ENCODE measurements around the gene ATP12A. TPM values are rescaled to one million over a fixed set of nuclear protein-coding genes. Genes with fewer than 3 reads are reported as not detected.

ATP12A gene
- total RNA-seq, 1 experiment from 2014 or later: 0.47 TPM

DNA sequence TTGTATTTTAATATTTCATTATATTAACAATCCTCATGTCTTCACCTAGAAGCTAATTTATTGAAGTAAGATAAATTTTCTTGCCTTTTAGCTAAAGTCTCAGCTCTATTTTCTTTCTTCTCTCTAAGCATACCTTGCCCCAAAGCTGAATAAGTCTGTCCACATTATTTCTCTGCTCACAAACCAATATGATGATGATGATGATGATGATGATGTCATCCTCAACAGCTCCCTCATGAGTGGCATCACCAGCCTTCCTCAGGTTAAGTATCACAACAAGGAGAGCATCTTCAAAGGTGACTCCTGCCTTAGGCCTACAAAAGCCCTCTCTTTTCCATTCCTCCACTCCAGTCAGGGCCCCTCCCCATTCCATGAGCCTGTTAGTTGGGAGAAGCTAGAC is 31.9 kb upstream of the ATP12A start:
- H3K36me3 ChIP-seq (ENCODE audit: insufficient read depth, low read length, poor library complexity, severe bottlenecking): no peaks in the 10 kb centered on the region
- H3K27ac ChIP-seq (ENCODE audit: low read depth, low read length, poor library complexity, severe bottlenecking): no peak overlapping the region
- no peaks in the 10 kb centered on the region for H3K27me3 ChIP-seq (replicated peaks; ENCODE audit: insufficient read depth, low read depth, low read length, poor library complexity)
- H3K4me3 ChIP-seq (ENCODE audit: low read depth, low read length, poor library complexity, severe bottlenecking): no peak overlapping the region
- intact Hi-C loops (cut with micrococcal nuclease; ENCODE audit: unreplicated experiment): no loop called here
- no peak for DNase-seq (ENCODE audit: low spot score)
- no peaks in the 10 kb centered on the region for H3K4me1 ChIP-seq (ENCODE audit: insufficient read depth, low read length, poor library complexity, severe bottlenecking)
- CTCF ChIA-PET: no interaction called here
- POLR2A ChIA-PET (ENCODE audit: low non-redundant PET): no interaction called here
- TF ChIP-seq, protein P1, sequence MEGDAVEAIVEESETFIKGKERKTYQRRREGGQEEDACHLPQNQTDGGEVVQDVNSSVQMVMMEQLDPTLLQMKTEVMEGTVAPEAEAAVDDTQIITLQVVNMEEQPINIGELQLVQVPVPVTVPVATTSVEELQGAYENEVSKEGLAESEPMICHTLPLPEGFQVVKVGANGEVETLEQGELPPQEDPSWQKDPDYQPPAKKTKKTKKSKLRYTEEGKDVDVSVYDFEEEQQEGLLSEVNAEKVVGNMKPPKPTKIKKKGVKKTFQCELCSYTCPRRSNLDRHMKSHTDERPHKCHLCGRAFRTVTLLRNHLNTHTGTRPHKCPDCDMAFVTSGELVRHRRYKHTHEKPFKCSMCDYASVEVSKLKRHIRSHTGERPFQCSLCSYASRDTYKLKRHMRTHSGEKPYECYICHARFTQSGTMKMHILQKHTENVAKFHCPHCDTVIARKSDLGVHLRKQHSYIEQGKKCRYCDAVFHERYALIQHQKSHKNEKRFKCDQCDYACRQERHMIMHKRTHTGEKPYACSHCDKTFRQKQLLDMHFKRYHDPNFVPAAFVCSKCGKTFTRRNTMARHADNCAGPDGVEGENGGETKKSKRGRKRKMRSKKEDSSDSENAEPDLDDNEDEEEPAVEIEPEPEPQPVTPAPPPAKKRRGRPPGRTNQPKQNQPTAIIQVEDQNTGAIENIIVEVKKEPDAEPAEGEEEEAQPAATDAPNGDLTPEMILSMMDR (conservative IDR thresholded peaks at IDR 0.05; ENCODE audit: low read depth, low read length): no peak
- no peak for TF ChIP-seq EZH2 (IDR thresholded peaks at IDR 0.05; ENCODE audit: borderline replicate concordance, low read depth, low read length, poor library complexity, severe bottlenecking)
- no peaks in the 10 kb centered on the region for H3K9me3 ChIP-seq (ENCODE audit: low read depth, low read length, poor library complexity, severe bottlenecking)
- BruUV-seq (replicated peaks): no TSS peak

DNA sequence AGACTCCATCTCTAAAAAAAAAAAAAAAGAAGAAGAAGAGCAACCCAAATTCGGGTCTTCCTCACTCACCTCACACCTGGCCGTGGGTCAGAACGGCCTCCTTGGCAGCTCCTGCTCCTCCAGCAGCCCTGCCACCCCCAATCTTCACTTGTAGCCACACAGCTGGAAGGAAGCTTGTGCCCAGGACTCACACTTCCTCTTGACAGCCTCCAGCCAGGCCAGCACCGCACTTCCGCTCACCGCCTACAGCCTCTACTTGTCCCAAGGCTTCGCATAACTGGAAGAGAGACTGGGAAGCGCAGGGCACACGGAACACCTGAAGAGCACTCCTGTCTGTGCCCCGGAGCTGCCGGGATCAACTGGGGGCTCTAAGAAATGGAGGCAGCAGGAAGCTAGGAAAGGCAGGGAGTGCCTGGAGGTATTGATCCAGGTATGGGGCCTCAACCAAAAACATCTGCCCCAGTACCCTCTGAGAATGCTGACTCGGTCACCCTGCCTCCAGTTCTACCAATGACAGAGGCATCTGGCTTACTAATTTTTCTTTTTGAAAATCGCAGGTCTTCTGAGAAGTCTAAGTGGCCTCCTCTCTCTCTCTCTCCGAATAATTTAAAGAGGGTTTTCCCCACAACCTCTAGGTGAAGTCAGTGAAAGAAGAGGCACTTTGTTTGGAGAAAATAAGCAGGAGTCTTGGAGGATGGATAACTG is 31.1 kb upstream of the ATP12A start:
- DNase-seq (ENCODE audit: low spot score): no peak
- CTCF ChIA-PET: no interaction called here
- TF ChIP-seq EZH2 (IDR thresholded peaks at IDR 0.05; ENCODE audit: borderline replicate concordance, low read depth, low read length, poor library complexity, severe bottlenecking): no peak
- TF ChIP-seq, protein P1 (conservative IDR thresholded peaks at IDR 0.05; ENCODE audit: low read depth, low read length): no peak
- H3K36me3 ChIP-seq (ENCODE audit: insufficient read depth, low read length, poor library complexity, severe bottlenecking): no peaks in the 10 kb centered on the region
- POLR2A ChIA-PET (ENCODE audit: low non-redundant PET): no interaction called here
- BruUV-seq (replicated peaks): no TSS peak
- intact Hi-C loops (cut with micrococcal nuclease; ENCODE audit: unreplicated experiment): no loop called here
- H3K4me3 ChIP-seq (ENCODE audit: low read depth, low read length, poor library complexity, severe bottlenecking): no peak overlapping the region
- H3K4me1 ChIP-seq (ENCODE audit: insufficient read depth, low read length, poor library complexity, severe bottlenecking): no peaks in the 10 kb centered on the region
- no peaks in the 10 kb centered on the region for H3K9me3 ChIP-seq (ENCODE audit: low read depth, low read length, poor library complexity, severe bottlenecking)
- no peak overlapping the region for H3K27ac ChIP-seq (ENCODE audit: low read depth, low read length, poor library complexity, severe bottlenecking)
- H3K27me3 ChIP-seq (replicated peaks; ENCODE audit: insufficient read depth, low read depth, low read length, poor library complexity): no peaks in the 10 kb centered on the region

DNA sequence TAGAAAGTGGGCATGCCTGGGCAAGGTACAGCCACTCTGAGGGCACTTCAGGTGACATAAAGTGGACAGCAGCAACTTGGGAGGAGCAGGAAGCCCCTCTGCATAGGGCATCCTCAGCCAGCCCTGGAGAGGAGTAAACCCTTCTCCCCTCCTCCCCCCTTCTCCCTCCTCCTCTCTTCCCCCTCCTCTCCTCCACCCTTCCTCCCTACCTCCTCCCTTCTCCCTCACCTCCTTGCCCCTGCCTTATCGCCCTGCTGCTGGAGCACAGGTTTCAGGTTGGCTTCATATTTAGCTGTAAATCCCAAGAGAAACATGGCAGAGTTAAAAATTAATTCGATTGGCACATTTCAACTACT is 30.5 kb upstream of the ATP12A start:
- intact Hi-C loops (cut with micrococcal nuclease; ENCODE audit: unreplicated experiment): no loop called here
- POLR2A ChIA-PET (ENCODE audit: low non-redundant PET): no interaction called here
- no peaks in the 10 kb centered on the region for H3K9me3 ChIP-seq (ENCODE audit: low read depth, low read length, poor library complexity, severe bottlenecking)
- no peak for TF ChIP-seq EZH2 (IDR thresholded peaks at IDR 0.05; ENCODE audit: borderline replicate concordance, low read depth, low read length, poor library complexity, severe bottlenecking)
- TF ChIP-seq, protein P1 (conservative IDR thresholded peaks at IDR 0.05; ENCODE audit: low read depth, low read length): no peak
- H3K36me3 ChIP-seq (ENCODE audit: insufficient read depth, low read length, poor library complexity, severe bottlenecking): no peaks in the 10 kb centered on the region
- CTCF ChIA-PET: no interaction called here
- no peak for DNase-seq (ENCODE audit: low spot score)
- no peak overlapping the region for H3K27ac ChIP-seq (ENCODE audit: low read depth, low read length, poor library complexity, severe bottlenecking)
- no peak overlapping the region for H3K4me3 ChIP-seq (ENCODE audit: low read depth, low read length, poor library complexity, severe bottlenecking)
- BruUV-seq (replicated peaks): no TSS peak
- no peaks in the 10 kb centered on the region for H3K4me1 ChIP-seq (ENCODE audit: insufficient read depth, low read length, poor library complexity, severe bottlenecking)
- H3K27me3 ChIP-seq (replicated peaks; ENCODE audit: insufficient read depth, low read depth, low read length, poor library complexity): no peaks in the 10 kb centered on the region

All from A673 (cell line).